Gastrocnemius medialis (tissue), 4 donors: Measurements from ENCODE around the gene HOMER2. TPM values are rescaled to one million over a fixed set of nuclear protein-coding genes. Genes with fewer than 3 reads are reported as not detected.
A peak's percentile ranks its signal among the peaks of the same experiment; 100 is the strongest.

Experiments used
- ATAC-seq, 2 donors: fragments of 150-250 bp; one replicate each; pipeline ENCODE4 v1.9.1; 2016
- DNase-seq, 2 donors: peaks; one replicate each; pipeline ENCODE4 v3.0.0-alpha.2; 2019
- H3K27ac ChIP-seq, 4 donors: fragments of 200-600 bp; sonication (generic); 1 replicate in 1 of 4; 2 replicates in 3 of 4; pipeline ENCODE4 v1.5.1; 2016 to 2018; ENCODE audit warnings: mild to moderate bottlenecking in 2 of 4, moderate library complexity in 1 of 4
- H3K27me3 ChIP-seq, 3 donors: fragments of 200-600 bp; sonication (generic) in 2 of 3; 1 replicate in 1 of 3; 2 replicates in 2 of 3; pipeline versions ENCODE4 v1.5.1 to v1.6.0; 2016 to 2019; ENCODE audit warnings: mild to moderate bottlenecking in 1 of 3, moderate library complexity in 1 of 3
- H3K36me3 ChIP-seq, 2 donors: fragments of 200-600 bp; sonication (generic) in 1 of 2; one replicate each; pipeline ENCODE4 v1.5.1; 2017 to 2018
- H3K4me1 ChIP-seq, 2 donors: fragments of 200-600 bp; sonication (generic) in 1 of 2; one replicate each; pipeline ENCODE4 v1.5.1; 2016 to 2017; ENCODE audit warnings: mild to moderate bottlenecking in 2 of 2
- H3K4me3 ChIP-seq, 4 donors: fragments of 200-600 bp; sonication (generic) in 3 of 4; 1 replicate in 1 of 4; 2 replicates in 3 of 4; pipeline ENCODE4 v1.5.1; 2016 to 2019; ENCODE audit warnings: mild to moderate bottlenecking in 2 of 4
- H3K9me3 ChIP-seq, 3 donors: fragments of 200-600 bp; sonication (generic) in 2 of 3; 1 replicate in 1 of 3; 2 replicates in 2 of 3; pipeline ENCODE4 v1.5.1; 2016 to 2019
- POLR2A ChIP-seq, 2 donors: fragments of 450-650 bp; IDR thresholded peaks; one replicate each; pipeline ENCODE4 v1.6.1; 2017; ENCODE audit warnings: antibody characterized with exemption in 2 of 2, mild to moderate bottlenecking in 2 of 2, moderate library complexity in 2 of 2
- in situ Hi-C, 4 donors: fragments of 200-750 bp; cut with MboI; loops; one replicate each; pipeline versions ENCODE4 v1.15.0 to v1.8.0; 2017; ENCODE audit warnings: low sequenced_read_pairs in 4 of 4
- intact Hi-C: fragments of 100-400 bp; cut with DNase I; formaldehyde crosslinking; loops from one replicate; pipeline ENCODE4 v1.15.1; 2023; ENCODE audit warnings: low total_unique reads
- total RNA-seq, 4 donors: library from RNA; depleted of rRNA; stranded (reverse); fragments of >200 nt; gene quantifications; one replicate each; pipeline versions ENCODE4 v1.1.0 to v1.2.3, GENCODE V29; 2016
- TF ChIP-seq, protein P1 (sequence below), 5 experiments: fragments of 450-650 bp in 3 of 5; fragments of 200-600 bp in 2 of 5; sonication (generic) in 2 of 5; IDR thresholded peaks in 4 of 5; conservative IDR thresholded peaks in 1 of 5; 1 replicate in 4 of 5; 2 replicates in 1 of 5; pipeline ENCODE4 v1.5.1; 2016 to 2019; ENCODE audit warnings: antibody characterized with exemption in 5 of 5, mild to moderate bottlenecking in 3 of 5, moderate library complexity in 3 of 5

HOMER2 gene
- total RNA-seq, 4 donors from 2014 or later, result 51.6 to 132 (median 94.5) TPM

DNA sequence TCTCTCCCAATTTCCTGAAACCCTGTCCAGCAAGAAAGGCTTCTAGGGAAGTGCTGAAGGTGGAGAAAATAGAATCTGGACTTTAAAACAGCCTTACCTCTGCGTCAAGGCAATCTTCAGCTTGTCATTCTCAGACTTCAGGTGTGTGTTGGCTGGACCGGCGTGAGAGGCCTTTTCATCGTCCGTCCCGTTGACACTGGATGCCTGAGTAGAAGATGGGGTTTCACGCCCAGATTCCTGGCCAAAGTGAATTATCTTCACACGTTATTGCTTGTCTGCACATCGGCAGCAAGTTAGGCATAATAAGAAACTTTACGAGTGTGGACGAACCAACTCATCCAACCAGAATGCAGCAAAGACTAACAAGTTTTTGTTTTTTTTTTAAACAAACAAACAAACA, 93.6 kb downstream of the HOMER2 start:
- DNase-seq, result no peak
- no peak for TF ChIP-seq POLR2A (IDR thresholded peaks at IDR 0.05)
- TF ChIP-seq, protein P1, sequence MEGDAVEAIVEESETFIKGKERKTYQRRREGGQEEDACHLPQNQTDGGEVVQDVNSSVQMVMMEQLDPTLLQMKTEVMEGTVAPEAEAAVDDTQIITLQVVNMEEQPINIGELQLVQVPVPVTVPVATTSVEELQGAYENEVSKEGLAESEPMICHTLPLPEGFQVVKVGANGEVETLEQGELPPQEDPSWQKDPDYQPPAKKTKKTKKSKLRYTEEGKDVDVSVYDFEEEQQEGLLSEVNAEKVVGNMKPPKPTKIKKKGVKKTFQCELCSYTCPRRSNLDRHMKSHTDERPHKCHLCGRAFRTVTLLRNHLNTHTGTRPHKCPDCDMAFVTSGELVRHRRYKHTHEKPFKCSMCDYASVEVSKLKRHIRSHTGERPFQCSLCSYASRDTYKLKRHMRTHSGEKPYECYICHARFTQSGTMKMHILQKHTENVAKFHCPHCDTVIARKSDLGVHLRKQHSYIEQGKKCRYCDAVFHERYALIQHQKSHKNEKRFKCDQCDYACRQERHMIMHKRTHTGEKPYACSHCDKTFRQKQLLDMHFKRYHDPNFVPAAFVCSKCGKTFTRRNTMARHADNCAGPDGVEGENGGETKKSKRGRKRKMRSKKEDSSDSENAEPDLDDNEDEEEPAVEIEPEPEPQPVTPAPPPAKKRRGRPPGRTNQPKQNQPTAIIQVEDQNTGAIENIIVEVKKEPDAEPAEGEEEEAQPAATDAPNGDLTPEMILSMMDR (IDR thresholded peaks at IDR 0.05 in 4 of 5, conservative IDR thresholded peaks at IDR 0.05 in 1 of 5), result no peak
- Histone ChIP-seq H3K9me3 (no peaks in the 10 kb centered on the region), H3K4me3 (no peak overlapping the region), H3K27ac (no peak overlapping the region), H3K4me1 (no peaks in the 10 kb centered on the region), H3K36me3 (no peaks in the 10 kb centered on the region), H3K27me3 (no peaks in the 10 kb centered on the region)
- intact Hi-C loops (no loop called here), in situ Hi-C loops (loop anchor here in 2 of 4 donors (10.0 kb wide), 1 partner anchor 146 kb away; no protein-coding TSS in a partner anchor)
- no peak for ATAC-seq

DNA sequence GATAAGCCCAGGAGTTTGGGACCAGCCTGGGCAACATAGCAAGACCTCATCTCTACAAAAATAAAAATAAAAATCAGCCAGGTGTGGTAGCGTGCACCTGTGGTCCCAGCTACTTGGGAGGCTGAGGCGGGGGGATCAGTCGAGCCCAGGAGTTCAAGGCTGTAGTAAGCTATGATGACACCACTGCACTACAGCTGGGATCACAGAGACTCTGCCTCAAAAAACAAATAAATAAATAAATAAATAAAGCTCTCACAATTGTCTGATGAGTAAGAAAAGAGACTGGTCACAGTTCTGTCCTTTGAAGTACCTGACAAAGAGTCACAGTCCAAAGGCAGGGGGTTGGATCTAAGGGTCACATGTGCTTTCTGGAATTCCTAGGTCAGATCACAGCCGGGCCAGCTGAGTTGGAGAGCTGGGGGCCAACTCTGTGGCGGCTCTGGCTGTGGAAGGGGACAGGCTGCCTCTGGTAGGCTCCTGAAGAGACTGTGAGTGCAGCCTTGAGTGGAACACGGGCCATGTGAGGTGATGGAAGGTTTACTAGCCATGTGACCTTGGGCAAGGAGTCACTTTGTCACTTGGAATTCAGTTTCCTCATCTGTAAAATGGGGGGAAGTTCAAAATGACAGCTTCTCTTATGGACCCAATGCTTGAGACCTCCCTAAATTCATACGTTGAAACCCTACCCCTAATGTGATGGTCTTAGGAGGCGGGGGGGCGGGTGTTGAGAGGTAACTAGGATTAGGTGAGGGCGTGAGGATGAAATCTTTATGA, 95.9 kb downstream of the HOMER2 start:
- peaks cover 0 to 7% of the 10 kb centered on the region in 2 donors for H3K36me3 ChIP-seq
- TF ChIP-seq, protein P1 (IDR thresholded peaks at IDR 0.05 in 4 of 5, conservative IDR thresholded peaks at IDR 0.05 in 1 of 5), result no peak
- TF ChIP-seq POLR2A (IDR thresholded peaks at IDR 0.05), result no peak
- in situ Hi-C loops, result loop anchor here in 2 of 4 donors (10.0 kb wide), 1 partner anchor 148 kb away; no protein-coding TSS in a partner anchor
- H3K4me3 ChIP-seq, result no peak overlapping the region
- H3K9me3 ChIP-seq, result no peaks in the 10 kb centered on the region
- ATAC-seq, result no peak
- no peaks in the 10 kb centered on the region for H3K4me1 ChIP-seq
- intact Hi-C loops, result no loop called here
- no peak for DNase-seq
- peak overlapping the region in 1 of 4 donors; percentile 18 for H3K27ac ChIP-seq
- no peaks in the 10 kb centered on the region for H3K27me3 ChIP-seq

DNA sequence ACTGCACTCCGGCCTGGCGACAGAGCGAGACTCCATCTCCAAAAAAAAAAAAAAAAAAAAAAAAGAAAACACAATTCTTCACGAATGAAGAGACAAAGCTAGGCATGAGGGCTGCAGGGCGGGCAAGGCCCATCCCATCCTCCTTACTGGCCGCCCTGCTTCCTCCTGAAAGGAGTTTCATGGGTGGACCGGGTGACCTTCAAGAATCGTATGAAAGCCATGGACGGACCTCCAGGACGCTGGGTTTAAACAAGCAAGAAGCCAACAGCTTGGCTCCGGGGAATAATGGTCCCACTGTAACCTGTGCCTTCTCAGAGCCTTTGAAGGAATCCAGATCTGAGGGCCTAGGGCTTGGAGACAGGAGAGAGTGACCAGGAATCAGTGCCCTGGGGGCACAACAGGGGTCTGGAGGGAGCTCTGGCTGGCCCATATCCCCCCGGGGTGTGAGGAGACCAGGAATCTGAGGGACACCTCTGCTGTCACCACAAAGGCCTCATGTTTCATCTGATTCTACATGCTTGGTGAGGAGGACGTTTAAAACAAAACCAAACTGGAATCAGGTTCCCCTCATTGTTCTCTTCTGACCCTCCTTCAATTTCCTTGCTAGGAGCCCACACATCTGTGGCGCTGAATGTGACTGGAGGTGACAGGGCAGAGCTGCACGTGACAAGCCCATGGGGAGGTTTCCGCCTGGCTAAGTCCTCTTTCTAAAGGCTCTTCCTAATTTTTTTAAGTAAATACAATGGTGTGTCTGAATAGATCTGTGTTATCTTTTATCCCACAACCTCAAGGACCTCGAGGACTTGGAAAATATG, 97.0 kb downstream of the HOMER2 start:
- in situ Hi-C loops, result loop anchor here in 2 of 4 donors (10.0 kb wide), 1 partner anchor 149 kb away; no protein-coding TSS in a partner anchor
- Histone ChIP-seq H3K4me3 (no peak overlapping the region), H3K27me3 (no peaks in the 10 kb centered on the region), H3K4me1 (no peaks in the 10 kb centered on the region), H3K36me3 (peaks cover 0 to 12% of the 10 kb centered on the region in 2 donors), H3K9me3 (no peaks in the 10 kb centered on the region), H3K27ac (peak overlapping the region in 1 of 4 donors; percentile 18)
- ATAC-seq (no peak), DNase-seq (no peak)
- intact Hi-C loops, result no loop called here
- TF ChIP-seq, protein P1 (IDR thresholded peaks at IDR 0.05 in 4 of 5, conservative IDR thresholded peaks at IDR 0.05 in 1 of 5), result no peak
- no peak for TF ChIP-seq POLR2A (IDR thresholded peaks at IDR 0.05)

DNA sequence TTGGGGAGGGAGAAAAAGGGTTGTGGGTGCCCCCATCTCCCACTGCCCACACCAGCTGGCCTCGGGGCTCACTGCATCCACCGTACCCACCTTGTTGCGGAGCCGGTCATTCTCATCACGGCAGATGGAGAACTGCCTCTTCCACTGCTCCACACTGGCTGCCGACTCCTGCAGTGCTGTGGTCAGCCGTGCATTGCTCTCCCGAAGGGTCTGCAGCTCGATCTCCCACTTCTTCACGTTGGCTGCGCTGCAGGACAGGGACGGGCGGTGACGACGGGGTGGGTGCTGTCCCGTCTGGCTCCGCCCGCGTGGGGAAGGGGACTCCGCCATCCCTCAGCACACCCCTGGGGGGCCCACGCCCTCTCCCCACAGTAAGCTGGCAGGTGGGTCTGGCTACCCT, 98.0 kb downstream of the HOMER2 start:
- Histone ChIP-seq H3K27ac (no peak overlapping the region), H3K4me1 (peaks cover 4% of the 10 kb centered on the region in 2 donors), H3K27me3 (no peaks in the 10 kb centered on the region), H3K36me3 (peaks cover 0 to 12% of the 10 kb centered on the region in 2 donors), H3K9me3 (no peaks in the 10 kb centered on the region), H3K4me3 (no peak overlapping the region)
- ATAC-seq (no peak), DNase-seq (no peak)
- in situ Hi-C loops (loop anchor here (5.0 to 10.0 kb wide), 2 partner anchors 148 to 150 kb away; no protein-coding TSS in a partner anchor), intact Hi-C loops (no loop called here)
- TF ChIP-seq, protein P1 (IDR thresholded peaks at IDR 0.05 in 4 of 5, conservative IDR thresholded peaks at IDR 0.05 in 1 of 5), result no peak
- no peak for TF ChIP-seq POLR2A (IDR thresholded peaks at IDR 0.05)
